SIG-M5 treated with dmso at 0.1 percent for 504 hours (cell line): ENCODE data around the gene KRTAP12-1.

Experiments
- DNase-seq: peaks from one replicate; lab custom pipeline; 2025; ENCODE audit not compliant: unreplicated experiment; lab: John Stamatoyannopoulos, UW

Gene KRTAP12-1

GRCh38 chr21:44711327-44712202, 29.6 kb upstream of the KRTAP12-1 start, which contains the start of gene TSPEAR:
Gene TSPEAR, minus strand, starts transcription at chr21:44711572. Its CDS starts 58 bp downstream, at chr21:44711514.
- DNase-seq = no peak

GRCh38 chr21:44710756-44711326, 28.9 kb upstream of the KRTAP12-1 start:
- no peak for DNase-seq

- DNase-seq = no peak
Observed at GRCh38 chr21:44710294-44710665, 28.3 kb upstream of the KRTAP12-1 start.

- no peak for DNase-seq
Observed at GRCh38 chr21:44709426-44710293, 27.7 kb upstream of the KRTAP12-1 start.

- DNase-seq = no peak
Observed at GRCh38 chr21:44708866-44709425, 27.0 kb upstream of the KRTAP12-1 start.

- DNase-seq = no peak
Observed at GRCh38 chr21:44708213-44708865, 26.4 kb upstream of the KRTAP12-1 start.

GRCh38 chr21:44706706-44707581, 25.0 kb upstream of the KRTAP12-1 start:
- no peak for DNase-seq

- no peak for DNase-seq
Observed at GRCh38 chr21:44706026-44706705, 24.2 kb upstream of the KRTAP12-1 start.

GRCh38 chr21:44704636-44705001, 22.7 kb upstream of the KRTAP12-1 start:
- no peak for DNase-seq

GRCh38 chr21:44703731-44704635, 22.0 kb upstream of the KRTAP12-1 start:
- no peak for DNase-seq

- DNase-seq = no peak
Observed at GRCh38 chr21:44702973-44703730, 21.2 kb upstream of the KRTAP12-1 start.

- no peak for DNase-seq
Observed at GRCh38 chr21:44702111-44702972, 20.4 kb upstream of the KRTAP12-1 start.

- no peak for DNase-seq
Observed at GRCh38 chr21:44701541-44701940, 19.6 kb upstream of the KRTAP12-1 start.

- DNase-seq = no peak
Observed at GRCh38 chr21:44701023-44701400, 19.0 kb upstream of the KRTAP12-1 start.

- no peak for DNase-seq
Observed at GRCh38 chr21:44700101-44701022, 18.4 kb upstream of the KRTAP12-1 start.
